ENCODE data around the gene AGAP1.

Gene AGAP1

GRCh38 chr2:235665661-235666212 lies 171.9 kb downstream of the AGAP1 start:
- DNase-seq (ENCODE audit: low read depth), result no peak

DNA sequence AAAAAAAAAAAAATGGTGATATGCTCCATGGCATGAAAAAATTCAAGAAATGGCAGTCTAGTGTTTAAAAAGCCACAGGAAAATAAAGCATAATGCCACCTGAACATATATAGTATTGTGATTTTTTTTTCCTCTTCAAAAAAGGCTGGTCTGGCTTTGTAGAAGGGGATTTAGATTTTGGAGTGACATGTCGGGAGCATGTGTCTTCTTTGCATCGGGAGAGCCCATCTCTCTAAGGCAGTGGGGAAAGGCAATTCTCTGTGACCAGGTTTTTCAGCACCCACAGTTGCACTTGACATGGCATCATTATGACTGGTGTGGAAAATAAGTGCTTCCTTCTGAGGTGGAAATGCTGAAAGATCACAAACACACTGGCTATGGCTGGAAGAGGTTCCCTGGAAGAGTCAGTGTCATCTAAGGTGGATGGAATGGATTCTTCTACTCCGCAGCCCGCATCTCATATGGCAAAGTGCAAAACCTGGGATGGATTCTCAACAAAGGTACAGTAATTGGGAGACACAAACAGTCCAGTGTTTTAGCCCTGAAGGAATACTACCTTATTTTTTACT lies 172.5 kb downstream of the AGAP1 start:
- DNase-seq (ENCODE audit: low read depth), result no peak

GRCh38 chr2:235668782-235669181 lies 174.9 kb downstream of the AGAP1 start:
- no peak for DNase-seq (ENCODE audit: low read depth)

DNA sequence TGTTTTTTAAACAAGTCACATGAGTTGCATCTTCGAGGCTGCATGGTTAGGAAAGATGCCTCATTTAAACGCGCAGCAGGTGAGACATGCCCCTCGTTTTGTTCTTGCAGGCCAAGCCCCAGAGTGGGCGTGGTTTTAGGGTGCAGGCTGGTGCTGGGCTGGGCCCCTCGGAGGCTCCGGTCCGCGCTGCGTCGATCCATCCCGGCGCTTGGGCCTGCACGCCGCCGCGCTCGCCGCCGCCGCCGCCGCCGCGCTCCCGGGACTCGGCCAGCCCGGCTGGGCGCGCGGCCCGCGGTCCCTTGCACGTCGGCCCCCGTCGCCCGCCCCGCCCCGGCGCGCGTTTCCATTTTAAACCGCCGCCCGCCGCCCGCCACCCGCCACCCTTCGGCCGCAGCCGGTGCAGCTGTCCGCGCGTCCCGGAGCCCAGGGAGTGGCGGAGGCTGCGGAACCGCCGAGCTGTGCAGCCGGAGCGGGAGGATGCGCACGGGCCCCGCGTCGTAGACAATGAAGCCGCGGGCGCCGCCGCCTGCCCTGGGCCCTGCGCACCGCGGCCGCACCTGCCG lies 175.5 kb downstream of the AGAP1 start:
- no peak for DNase-seq (ENCODE audit: low read depth)

GRCh38 chr2:235669983-235670962 lies 176.4 kb downstream of the AGAP1 start:
- DNase-seq (ENCODE audit: low read depth), result no peak

GRCh38 chr2:235670974-235671787 lies 177.3 kb downstream of the AGAP1 start:
- DNase-seq (ENCODE audit: low read depth), result no peak

- DNase-seq (ENCODE audit: low read depth), result no peak
Observed at GRCh38 chr2:235672720-235673119, 178.9 kb downstream of the AGAP1 start.

- no peak for DNase-seq (ENCODE audit: low read depth)
Observed at GRCh38 chr2:235674146-235674545, 180.3 kb downstream of the AGAP1 start.

DNA sequence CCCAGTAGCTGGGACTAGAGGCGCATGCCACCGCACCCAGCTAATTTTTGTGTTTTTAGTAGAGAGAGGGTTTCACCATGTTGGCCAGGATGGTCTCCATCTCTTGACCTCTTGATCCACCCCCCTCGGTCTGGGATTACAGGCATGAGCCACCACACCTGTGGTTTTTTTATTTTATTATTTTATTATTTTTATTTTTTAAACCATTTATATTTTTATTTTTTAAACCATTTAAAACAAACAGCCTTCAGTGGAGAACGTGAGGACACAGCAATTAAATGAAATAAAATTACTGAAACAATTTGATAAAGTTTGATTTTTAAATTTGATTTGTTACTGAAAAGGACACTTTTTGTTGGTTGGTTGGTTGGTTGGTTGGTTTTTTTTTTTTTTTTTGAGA lies 181.0 kb downstream of the AGAP1 start:
- DNase-seq (ENCODE audit: low read depth), result no peak

DNA sequence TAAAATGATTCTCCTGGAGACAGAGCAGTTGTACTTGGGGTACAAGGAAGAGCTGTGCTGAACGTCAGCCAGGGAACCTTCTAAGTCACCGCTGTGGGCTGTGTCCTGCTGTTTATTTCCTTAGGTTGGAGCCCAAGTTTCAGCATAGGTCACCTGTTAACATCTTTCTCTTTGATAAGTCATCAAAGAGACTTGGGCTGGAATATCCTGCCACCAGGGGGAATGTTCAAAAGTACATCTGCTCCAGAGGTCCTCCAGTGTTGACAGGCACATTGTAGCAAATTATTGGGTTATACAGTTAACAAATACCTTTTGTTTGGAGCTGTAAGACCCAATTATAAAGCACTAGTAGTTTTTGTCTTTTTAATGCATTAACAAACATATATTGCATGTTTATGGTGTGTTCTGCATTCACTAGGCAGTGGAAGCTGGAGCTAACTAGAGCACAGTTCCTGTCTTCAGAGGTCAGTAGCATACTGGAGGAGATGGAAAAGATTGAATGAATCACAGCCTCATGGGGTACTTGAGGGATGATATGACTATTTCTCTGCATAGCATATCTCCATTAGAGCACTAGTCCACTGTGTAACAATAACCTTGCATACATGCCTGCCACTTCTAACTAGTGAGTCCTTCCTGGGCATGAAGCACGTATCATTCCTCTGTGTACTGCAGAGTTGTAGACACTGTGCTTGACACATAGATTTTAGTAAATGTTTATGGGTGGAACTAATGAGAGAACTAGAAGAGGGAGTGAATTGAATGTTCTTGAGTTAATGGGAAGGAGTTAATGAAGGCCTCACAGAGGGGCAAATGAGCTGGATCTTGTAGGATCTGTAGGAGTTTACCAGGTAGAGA lies 182.1 kb downstream of the AGAP1 start:
- no peak for DNase-seq (ENCODE audit: low read depth)

- DNase-seq (ENCODE audit: low read depth), result no peak
Observed at GRCh38 chr2:235676536-235676799, 182.6 kb downstream of the AGAP1 start.

DNA sequence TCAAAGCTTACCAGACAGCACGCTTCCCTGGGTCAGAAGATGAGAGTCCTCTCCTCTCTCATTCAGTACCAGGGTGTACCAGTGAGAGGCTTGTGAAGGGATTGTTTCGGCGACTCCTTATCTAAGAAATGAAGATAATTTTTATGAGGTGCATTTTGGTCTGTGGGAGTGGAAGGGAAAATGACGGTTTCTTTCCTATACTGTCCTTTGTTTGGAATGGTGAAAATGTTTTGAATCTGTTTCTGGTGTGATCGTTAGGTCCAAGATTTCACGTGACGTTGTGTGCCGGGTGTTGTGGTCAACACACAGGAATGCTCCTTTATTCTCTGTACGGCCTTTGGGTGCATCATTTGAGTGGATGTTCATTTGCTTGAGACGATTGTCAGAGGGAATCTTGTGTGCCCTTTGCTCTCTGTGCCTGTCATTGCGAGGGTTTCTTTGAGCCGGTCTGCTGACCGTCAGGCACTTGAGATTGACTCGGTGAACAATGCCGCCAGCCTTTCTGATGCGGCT lies 183.5 kb downstream of the AGAP1 start:
- DNase-seq (ENCODE audit: low read depth), result no peak

GRCh38 chr2:235677937-235678336 lies 184.1 kb downstream of the AGAP1 start:
- no peak for DNase-seq (ENCODE audit: low read depth)

GRCh38 chr2:235678712-235679111 lies 184.9 kb downstream of the AGAP1 start:
- DNase-seq (ENCODE audit: low read depth), result no peak

GRCh38 chr2:235679471-235679870 lies 185.6 kb downstream of the AGAP1 start:
- no peak for DNase-seq (ENCODE audit: low read depth)

- no peak for DNase-seq (ENCODE audit: low read depth)
Observed at GRCh38 chr2:235685024-235685721, 191.3 kb downstream of the AGAP1 start.

DNA sequence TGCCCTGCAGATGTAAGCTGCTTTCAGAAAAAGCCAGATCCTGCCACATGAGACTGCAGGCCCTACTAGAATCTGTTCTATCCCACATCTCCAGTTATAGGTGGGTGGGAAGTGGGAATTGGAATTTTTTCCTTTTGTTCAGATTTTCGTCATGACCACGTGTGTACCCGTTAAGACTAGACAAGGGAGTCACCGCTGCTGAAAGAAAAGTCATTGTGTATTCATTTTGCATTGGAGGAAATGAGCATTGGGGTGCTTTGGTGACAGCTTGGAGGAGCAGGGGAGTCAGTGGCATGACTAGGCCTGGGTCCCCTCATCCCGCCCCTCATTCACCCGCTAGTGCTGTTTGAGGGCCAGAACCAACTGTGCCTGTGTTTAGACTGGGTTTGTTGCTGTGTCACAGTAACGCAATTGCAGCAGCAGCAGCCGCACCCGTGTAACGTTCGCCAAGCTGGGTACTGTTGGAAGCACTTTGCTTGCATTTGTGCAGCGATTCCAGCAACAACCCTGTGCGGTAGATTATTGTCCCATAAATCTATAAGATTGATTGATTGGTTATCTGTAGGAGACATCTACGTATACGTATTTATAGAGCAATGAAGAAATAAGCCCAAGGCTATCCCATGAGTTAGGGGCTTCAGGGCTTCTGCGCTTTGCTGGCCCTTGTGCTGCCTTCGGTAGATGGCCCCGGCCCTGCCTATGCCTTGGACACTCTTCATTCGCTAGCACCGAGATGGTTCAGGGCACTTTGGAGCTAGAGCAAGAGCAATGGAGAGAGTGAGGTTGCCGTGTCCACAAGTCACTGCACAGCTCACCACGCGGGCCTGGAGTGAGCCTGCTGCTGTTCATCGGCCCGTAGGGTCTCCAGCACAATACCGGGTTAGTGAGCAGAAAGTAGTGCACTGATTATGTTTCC lies 194.9 kb downstream of the AGAP1 start:
- no peak for DNase-seq (ENCODE audit: low read depth)

DNA sequence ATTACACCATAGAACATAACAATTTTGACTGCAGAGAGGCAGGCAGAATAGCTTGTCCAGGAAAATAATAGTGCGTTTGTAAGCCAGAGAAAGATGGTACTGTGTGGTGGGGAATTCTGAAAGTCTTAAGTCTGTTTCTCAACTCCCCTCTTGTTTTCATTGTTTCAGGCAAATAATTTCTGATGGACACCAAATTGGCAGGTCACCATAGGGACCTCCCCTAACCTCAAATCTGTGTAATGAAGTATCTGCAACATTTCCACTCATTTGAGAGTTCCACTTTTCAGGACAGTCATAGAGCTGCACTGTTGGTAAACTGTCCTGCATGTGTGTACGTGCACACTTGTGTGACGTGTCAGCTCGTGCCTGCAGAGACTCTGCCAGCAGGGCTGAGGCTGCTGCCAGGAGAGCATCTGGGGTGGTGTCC lies 195.6 kb downstream of the AGAP1 start:
- no peak for DNase-seq (ENCODE audit: low read depth)

GRCh38 chr2:235690082-235690808 lies 196.4 kb downstream of the AGAP1 start:
- DNase-seq (ENCODE audit: low read depth), result no peak

Measured in activated gamma-delta T cell treated with anti-CD3 and anti-CD28 coated beads, Interleukin-2, amount 50 U/mL, for 16 hours (primary cell).